OCI-M2 (cell line): ENCODE results near the gene CCAR1.
"Not testable (repeated sequence)": the region's sequence is repeated elsewhere in the genome, so short reads cannot be mapped to it uniquely, and the experiment has no call there.

Experiments used
- DNase-seq: peaks from one replicate; lab custom pipeline; 2025; ENCODE audit not compliant: unreplicated experiment; lab: John Stamatoyannopoulos, UW

The CCAR1 gene

DNA sequence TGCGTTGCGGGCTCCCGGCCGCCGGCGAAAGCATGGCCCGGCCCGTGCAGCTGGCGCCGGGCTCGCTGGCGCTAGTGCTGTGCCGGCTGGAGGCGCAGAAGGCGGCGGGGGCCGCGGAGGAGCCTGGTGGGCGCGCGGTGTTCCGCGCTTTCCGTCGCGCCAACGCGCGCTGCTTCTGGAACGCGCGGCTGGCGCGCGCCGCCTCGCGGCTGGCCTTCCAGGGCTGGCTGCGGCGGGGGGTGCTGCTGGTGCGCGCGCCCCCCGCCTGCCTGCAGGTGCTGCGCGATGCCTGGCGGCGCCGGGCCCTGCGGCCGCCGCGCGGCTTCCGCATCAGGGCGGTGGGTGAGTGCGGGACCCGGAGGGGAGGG is 106.5 kb downstream of the CCAR1 start:
- DNase-seq, result not testable (repeated sequence)

DNA sequence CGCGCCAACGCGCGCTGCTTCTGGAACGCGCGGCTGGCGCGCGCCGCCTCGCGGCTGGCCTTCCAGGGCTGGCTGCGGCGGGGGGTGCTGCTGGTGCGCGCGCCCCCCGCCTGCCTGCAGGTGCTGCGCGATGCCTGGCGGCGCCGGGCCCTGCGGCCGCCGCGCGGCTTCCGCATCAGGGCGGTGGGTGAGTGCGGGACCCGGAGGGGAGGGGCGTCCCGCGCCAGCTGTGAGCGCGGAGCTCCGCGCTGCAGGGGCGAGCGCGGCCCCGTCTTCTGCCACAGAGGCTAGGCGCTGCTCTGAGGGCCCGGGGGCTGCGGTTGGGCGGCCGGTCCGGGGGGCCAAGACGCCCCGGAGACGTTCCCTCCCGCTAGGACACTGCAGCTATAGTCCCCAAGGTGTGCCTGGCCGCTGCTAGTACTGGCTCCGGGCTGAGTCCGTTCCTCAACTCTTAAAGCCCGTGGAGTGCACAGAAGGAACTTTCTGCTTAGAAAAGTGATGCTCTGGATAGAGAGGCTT is 107.1 kb downstream of the CCAR1 start:
- DNase-seq, result not testable (repeated sequence)

DNA sequence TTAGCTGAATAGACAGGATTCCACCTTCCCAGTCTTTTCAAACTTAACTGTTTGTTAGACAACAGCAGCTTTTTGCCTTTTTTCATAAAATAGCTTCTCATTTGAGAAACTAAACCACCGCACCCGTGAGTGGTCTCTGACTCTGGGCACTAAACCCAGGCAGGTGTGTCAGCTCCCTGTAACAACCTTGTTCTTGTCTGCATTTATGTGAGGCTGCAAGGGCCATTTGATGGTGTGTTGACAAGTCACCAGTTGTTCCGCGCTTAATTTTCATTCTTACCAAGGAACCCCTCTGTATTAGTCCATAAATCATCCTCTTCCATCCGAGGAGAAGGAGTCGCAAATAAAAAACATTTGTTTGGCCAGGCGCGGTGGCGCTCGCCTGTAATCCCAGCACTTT is 107.8 kb downstream of the CCAR1 start:
- DNase-seq, result no peak

DNA sequence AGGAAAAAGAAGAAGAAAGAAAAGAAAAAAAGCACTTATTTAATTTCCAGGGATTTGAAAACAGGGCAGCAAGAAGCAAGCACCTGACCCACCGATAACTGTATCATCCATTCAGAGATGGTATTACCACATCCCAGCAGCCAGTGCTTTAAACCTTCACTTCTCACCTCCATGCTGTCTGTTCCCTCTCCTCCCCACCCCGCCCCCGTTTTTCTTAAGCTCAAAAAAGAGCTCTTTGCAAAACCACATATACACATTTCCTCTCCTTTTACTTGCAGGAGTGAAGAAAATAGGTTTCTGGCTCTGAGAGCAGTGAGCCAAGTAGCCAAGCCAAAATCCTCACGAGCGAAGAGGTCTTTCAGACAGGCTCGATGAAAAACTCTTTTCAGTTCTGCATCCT is 108.5 kb downstream of the CCAR1 start:
- DNase-seq, result no peak

DNA sequence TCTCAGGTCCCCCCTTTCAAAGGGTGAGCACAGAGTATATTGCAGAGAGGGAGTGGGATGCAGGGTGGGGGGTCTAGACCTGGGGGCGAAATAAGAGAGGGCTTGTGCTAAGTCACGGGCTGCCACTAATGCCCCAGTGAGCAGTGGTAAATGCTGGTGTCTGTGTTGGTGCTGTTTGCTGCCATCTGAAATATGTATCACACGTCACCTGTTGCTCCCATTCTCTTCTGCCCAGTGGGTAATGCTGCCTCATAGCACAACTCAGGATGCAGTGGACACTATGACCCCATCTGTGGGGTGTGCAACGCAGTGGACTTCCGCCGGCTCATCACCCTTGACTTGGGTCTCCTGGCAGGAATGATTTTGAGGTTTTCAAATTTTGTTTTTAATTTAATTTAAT is 108.9 kb downstream of the CCAR1 start:
- no peak for DNase-seq

DNA sequence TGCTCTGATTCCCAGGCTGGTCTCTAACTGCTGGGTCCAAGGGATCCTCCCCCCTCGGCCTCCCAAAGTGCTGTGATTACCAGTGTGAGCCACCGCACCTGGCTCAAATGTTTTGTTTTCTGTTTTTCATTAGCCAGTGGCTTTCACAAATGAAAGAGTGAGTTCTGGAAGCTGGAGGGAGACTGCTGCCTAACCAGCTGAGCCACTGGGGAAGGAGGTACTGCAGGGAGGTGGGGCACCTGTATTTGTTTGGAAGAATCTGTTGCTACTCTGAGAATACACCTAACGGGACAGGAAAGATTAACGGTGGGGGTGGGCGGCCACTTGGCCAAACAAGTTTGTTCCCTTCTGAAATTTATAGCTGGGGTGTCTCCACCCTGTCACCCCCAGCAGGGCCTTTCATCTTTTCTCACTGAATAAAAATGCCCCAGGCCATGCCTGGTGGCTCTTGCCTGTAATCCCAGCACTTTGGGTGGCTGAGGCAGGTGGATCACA is 111.0 kb downstream of the CCAR1 start:
- DNase-seq, result no peak

DNA sequence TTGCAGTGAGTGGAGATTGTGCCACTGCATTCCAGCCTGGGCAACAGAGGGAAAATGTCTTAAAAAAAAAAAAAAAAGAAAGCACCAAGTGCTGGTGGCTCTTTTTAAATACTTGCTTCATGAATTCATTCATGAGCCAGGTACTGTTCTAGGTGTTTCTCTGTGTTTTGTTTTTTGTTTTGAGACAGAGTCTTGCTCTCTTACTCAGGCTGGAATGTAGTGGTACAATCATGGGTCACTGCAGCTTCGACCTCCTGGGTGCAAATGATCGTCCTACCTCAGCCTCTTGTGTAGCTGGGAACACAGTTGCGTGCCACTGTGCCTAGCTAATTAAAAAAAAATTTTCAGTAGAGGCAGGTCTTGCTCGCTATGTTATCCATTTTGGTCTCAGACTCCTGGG is 111.6 kb downstream of the CCAR1 start:
- DNase-seq, result no peak

DNA sequence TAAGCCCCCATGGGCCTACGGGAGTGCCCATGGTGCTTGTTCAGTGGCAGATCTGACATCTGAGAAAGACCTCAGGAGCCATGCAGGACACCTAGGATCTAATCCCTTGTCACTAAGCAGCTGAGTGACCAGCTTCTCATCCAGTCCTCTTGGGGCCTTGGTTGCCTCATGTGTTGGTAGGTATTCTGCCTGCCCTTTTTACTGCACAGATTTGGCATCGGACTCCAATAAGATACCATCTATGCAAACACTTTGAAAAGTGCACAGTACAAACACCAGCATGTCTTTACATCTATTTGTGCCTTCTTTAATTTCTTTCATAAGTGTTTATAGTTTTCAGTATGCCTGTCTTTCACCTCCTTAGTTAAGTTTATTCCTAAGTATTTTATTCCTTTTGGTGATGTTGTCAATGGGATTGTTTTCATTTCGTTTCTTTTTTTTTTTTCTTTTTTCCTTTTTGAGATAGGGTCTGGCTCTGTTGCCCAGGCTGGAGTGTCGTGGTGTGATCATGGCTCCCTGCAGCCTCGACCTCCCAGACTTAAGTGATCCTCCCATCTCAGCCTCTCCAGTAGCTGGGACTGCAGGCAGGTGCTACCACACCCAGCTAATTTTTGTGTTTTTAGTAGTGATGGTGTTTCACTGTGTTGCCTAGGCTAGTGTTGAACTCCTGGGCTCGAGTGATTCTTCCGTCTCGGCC is 116.7 kb downstream of the CCAR1 start:
- no peak for DNase-seq

DNA sequence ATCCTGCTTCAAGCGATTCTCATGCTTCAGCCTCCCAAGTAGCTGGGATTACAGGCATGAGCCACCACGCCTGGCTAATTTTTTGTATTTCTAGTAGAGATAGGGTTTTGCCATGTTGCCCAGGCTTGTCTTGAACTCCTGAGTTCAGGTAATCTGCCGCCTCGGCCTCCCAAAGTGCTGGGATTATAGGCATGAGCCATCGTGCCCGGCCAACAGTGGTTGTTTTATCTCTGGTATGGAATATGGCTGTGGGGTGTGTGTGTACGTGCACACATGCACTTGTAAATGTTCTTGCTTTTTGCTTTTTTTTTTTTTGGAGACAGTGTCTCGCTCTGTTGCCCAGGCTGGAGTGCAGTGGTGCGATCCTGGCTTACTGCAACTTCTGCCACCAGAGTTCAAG is 119.6 kb downstream of the CCAR1 start:
- not testable (repeated sequence) for DNase-seq
